Psoas muscle (tissue), 8 donors: ENCODE measurements around the gene CCDC57. TPM values are rescaled to one million over a fixed set of nuclear protein-coding genes. Genes with fewer than 3 reads are reported as not detected.

ENCODE experiments used
- ATAC-seq, 4 donors: fragments of 200-7000 bp; cut with Tn5 transposase; one replicate each; pipeline ENCODE4 v1.9.1; 2020; ENCODE audit warnings: moderate library complexity in 3 of 4, mild to moderate bottlenecking in 2 of 4
- DNase-seq, 2 donors: peaks; one replicate each; pipeline ENCODE4 v3.0.0-alpha.2; 2020
- H3K27ac ChIP-seq: fragments of 200-600 bp; one replicate; pipeline ENCODE4 v1.8.0; 2022
- H3K27me3 ChIP-seq, 3 donors: fragments of 200-600 bp in 1 of 3; one replicate each; pipeline versions ENCODE4 v1.6.1 to v1.8.0; 2013 to 2022; ENCODE audit warnings: low read length in 2 of 3, mild to moderate bottlenecking in 2 of 3, moderate library complexity in 1 of 3; ENCODE audit not compliant: insufficient read depth in 3 of 3
- H3K36me3 ChIP-seq, 2 donors: fragments of 200-600 bp in 1 of 2; one replicate each; pipeline versions ENCODE4 v1.6.1 to v1.8.0; 2013 to 2022; ENCODE audit warnings: low read depth in 1 of 2, mild to moderate bottlenecking in 1 of 2, moderate library complexity in 1 of 2; ENCODE audit not compliant: insufficient read depth in 1 of 2
- H3K4me1 ChIP-seq: fragments of 200-600 bp; one replicate; pipeline ENCODE4 v1.8.0; 2022
- H3K4me3 ChIP-seq: fragments of 200-600 bp; one replicate; pipeline ENCODE4 v1.8.0; 2022; ENCODE audit warnings: mild to moderate bottlenecking
- H3K9me3 ChIP-seq: fragments of 200-600 bp; one replicate; pipeline ENCODE4 v1.8.0; 2022
- WGBS, 3 donors: extraction: QIAGEN DNeasy Blood & Tissue Kit; methylation state at CpG; one replicate each; pipeline versions ENCODE4 v1.1.6 to v1.1.7; 2013; 5-methylcytosine and 5-hydroxymethylcytosine counted together
- intact Hi-C, 2 donors: fragments of 100-400 bp; cut with DNase I; formaldehyde crosslinking; loops; one replicate each; pipeline versions ENCODE4 v1.11.0 to v1.14.2; 2022
- polyA plus RNA-seq, 3 donors: library from polyadenylated mRNA; stranded (reverse); fragments of 200-250 nt; gene quantifications; one replicate each; pipeline ENCODE4 v1.2.3, GENCODE V29; 2013
- total RNA-seq, 4 donors: library from RNA; stranded (reverse); fragmentation: NEBNext Ultra II Directional in 2 of 4; extraction: Animal tissue kit (Norgen Biotek cat#: 25700) in 2 of 4; gene quantifications; one replicate each; pipeline versions ENCODE4 v1.2.1 to v1.2.4, GENCODE V29; 2021 to 2023
- TF ChIP-seq, protein P1 (sequence below): fragments of 200-600 bp; IDR thresholded peaks from one replicate; pipeline ENCODE4 v1.8.0; 2022; ENCODE audit warnings: antibody characterized with exemption
- donor health status: healthy with polysubstance abuse.
- donor health status: DM: no; HTN: no; CAD: no; lungs with moderate emphysema.
- donor health status: Bipolar disorder and iron deficiency.
- donor health status: healthy.
- donor health status: DM: yes; HTN: yes; CAD: no.
- donor health status: DM: no; HTN: no; CAD: no.
- donor health status: DM: no; HTN: no; CAD: no.
- donor health status: DM: yes; HTN: yes; CAD: no.

Gene CCDC57
- total and polyA plus RNA-seq, 7 donors: 7.2 to 15.3 (median 11.1) TPM

DNA sequence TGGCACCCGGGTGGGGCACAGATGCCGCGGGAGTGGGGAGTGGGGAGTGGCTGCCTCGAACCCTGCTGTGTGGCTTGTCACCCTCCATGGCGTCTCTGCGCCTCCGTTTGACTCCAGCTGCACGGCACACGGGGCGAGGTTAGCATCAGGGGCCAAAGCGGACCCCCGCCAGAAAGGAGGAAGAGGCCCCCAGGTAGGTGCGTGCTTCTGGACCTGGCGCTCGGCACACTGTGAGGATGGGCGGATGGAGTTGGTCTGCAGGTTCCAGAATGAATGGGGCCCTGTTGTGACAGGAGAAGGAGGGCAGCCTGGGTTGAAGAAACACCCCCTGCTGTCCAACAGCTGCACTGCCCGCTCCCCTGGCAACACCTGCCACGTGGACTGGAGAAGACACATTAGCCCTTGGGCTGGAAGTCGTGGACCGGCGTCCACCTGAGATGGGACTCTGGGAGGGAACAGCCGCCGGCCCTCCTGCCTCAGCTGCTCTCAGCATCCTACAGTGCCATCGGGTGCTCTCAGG, 105.2 kb downstream of the CCDC57 start:
- ATAC-seq (peak; percentile 17 to 55 (median 38)), DNase-seq (peak in 1 of 2 donors; percentile 56)
- H3K4me1 ChIP-seq: peaks cover 33% of the 10 kb centered on the region
- peak overlapping the region; percentile 97 for H3K27ac ChIP-seq
- H3K27me3 ChIP-seq: no peaks in the 10 kb centered on the region
- intact Hi-C loops: loop anchor here in 1 of 2 donors (5.0 kb wide), 1 partner anchor 45 kb away; no protein-coding TSS in a partner anchor
- H3K9me3 ChIP-seq: no peaks in the 10 kb centered on the region
- TF ChIP-seq, protein P1, sequence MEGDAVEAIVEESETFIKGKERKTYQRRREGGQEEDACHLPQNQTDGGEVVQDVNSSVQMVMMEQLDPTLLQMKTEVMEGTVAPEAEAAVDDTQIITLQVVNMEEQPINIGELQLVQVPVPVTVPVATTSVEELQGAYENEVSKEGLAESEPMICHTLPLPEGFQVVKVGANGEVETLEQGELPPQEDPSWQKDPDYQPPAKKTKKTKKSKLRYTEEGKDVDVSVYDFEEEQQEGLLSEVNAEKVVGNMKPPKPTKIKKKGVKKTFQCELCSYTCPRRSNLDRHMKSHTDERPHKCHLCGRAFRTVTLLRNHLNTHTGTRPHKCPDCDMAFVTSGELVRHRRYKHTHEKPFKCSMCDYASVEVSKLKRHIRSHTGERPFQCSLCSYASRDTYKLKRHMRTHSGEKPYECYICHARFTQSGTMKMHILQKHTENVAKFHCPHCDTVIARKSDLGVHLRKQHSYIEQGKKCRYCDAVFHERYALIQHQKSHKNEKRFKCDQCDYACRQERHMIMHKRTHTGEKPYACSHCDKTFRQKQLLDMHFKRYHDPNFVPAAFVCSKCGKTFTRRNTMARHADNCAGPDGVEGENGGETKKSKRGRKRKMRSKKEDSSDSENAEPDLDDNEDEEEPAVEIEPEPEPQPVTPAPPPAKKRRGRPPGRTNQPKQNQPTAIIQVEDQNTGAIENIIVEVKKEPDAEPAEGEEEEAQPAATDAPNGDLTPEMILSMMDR: peak; percentile 25
- WGBS, 3 donors: 71 to 79% (median 71%) methylated on average over 17 to 24 of the region's 24 CpGs
- peaks cover 0 to 6% of the 10 kb centered on the region in 2 donors for H3K36me3 ChIP-seq
- H3K4me3 ChIP-seq: no peak overlapping the region

GRCh38 chr17:82106688-82107305, 105.8 kb downstream of the CCDC57 start:
- Histone ChIP-seq H3K27ac (peak overlapping the region; percentile 97), H3K4me1 (peaks cover 38% of the 10 kb centered on the region), H3K36me3 (no peaks in the 10 kb centered on the region), H3K27me3 (no peaks in the 10 kb centered on the region), H3K9me3 (no peaks in the 10 kb centered on the region), H3K4me3 (peak overlapping the region; percentile 43)
- ATAC-seq: peak; percentile 23 to 78 (median 65)
- DNase-seq: peak in 1 of 2 donors; percentile 82
- TF ChIP-seq, protein P1: no peak
- WGBS, 3 donors: 28 to 38% (median 36%) methylated on average over 9 of the region's 9 CpGs
- intact Hi-C loops: loop anchor here in 1 of 2 donors (5.0 kb wide), 1 partner anchor 46 kb away; no protein-coding TSS in a partner anchor

GRCh38 chr17:82105882-82106687, 106.6 kb downstream of the CCDC57 start:
- H3K36me3 ChIP-seq: no peaks in the 10 kb centered on the region
- peaks cover 45% of the 10 kb centered on the region for H3K4me1 ChIP-seq
- 42 to 55% (median 55%) methylated on average over 24 of the region's 24 CpGs for WGBS, 3 donors
- no peaks in the 10 kb centered on the region for H3K27me3 ChIP-seq
- peak overlapping the region; percentile 43 for H3K4me3 ChIP-seq
- H3K27ac ChIP-seq: peak overlapping the region; percentile 97
- ATAC-seq (peak; percentile 18 to 53 (median 40)), DNase-seq (peak; percentile 47 to 74)
- TF ChIP-seq, protein P1: peak; percentile 15
- intact Hi-C loops: loop anchor here in 1 of 2 donors (5.0 kb wide), 1 partner anchor 46 kb away; no protein-coding TSS in a partner anchor
- no peaks in the 10 kb centered on the region for H3K9me3 ChIP-seq

GRCh38 chr17:82105417-82105881, 107.2 kb downstream of the CCDC57 start:
- TF ChIP-seq, protein P1: no peak
- H3K4me1 ChIP-seq: peaks cover 49% of the 10 kb centered on the region
- no peak overlapping the region for H3K4me3 ChIP-seq

More at GRCh38 chr17:82105417-82105881, 107.2 kb downstream of the CCDC57 start:
- Histone ChIP-seq H3K27ac (peak overlapping the region; percentile 97), H3K27me3 (no peaks in the 10 kb centered on the region), H3K36me3 (no peaks in the 10 kb centered on the region), H3K9me3 (no peaks in the 10 kb centered on the region)
- ATAC-seq: no peak
- 83 to 87% (median 86%) methylated on average over 13 of the region's 13 CpGs for WGBS, 3 donors
- no peak for DNase-seq
- intact Hi-C loops: loop anchor here in 1 of 2 donors (5.0 kb wide), 1 partner anchor 47 kb away; no protein-coding TSS in a partner anchor
